GM23248 (cell line): Measurements from ENCODE around the gene SCCPDH.

Experiments used
- EZH2 ChIP-seq: fragments of 200-600 bp; sonication (generic); IDR thresholded peaks from 2 replicates; pipeline ENCODE4 v1.6.1; 2018; ENCODE audit warnings: antibody characterized with exemption, mild to moderate bottlenecking; ENCODE audit not compliant: insufficient read depth, poor library complexity, severe bottlenecking
- EZH2phosphoT487 ChIP-seq: fragments of 200-600 bp; sonication (generic); IDR thresholded peaks from 2 replicates; pipeline ENCODE4 v1.6.1; 2018; ENCODE audit warnings: antibody characterized with exemption, moderate library complexity, mild to moderate bottlenecking, low read depth; ENCODE audit not compliant: insufficient read depth

DNA sequence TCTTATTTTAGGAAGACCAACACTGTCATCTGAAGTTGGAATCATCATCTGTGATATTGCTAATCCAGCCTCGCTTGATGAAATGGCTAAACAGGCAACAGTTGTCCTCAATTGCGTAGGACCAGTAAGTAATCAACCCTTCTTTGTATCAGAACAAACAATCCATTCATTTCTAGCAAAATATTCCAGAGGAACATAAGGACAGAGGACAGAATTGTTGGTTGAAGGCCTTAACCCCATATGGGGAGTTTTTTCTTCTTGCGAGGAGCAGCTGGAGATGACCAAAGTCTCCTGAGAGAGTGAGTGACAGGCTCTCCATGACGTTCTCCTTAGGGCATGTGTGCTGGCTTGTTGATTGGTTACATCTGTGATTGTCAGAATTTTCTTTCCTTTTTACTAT, 2.7 kb downstream of the SCCPDH start:
- TF ChIP-seq EZH2 = no peak
- TF ChIP-seq EZH2phosphoT487 = no peak
